ENCODE measurements around the gene ZNF335. TPM values are rescaled to one million over a fixed set of nuclear protein-coding genes. Genes with fewer than 3 reads are reported as not detected.

ZNF335 gene
- total and polyA plus RNA-seq, 2 of the 8 experiments (the other 6 are each of a cell fraction or from before 2014, with no cell fraction given) = 12.4 to 14.6 TPM

DNA sequence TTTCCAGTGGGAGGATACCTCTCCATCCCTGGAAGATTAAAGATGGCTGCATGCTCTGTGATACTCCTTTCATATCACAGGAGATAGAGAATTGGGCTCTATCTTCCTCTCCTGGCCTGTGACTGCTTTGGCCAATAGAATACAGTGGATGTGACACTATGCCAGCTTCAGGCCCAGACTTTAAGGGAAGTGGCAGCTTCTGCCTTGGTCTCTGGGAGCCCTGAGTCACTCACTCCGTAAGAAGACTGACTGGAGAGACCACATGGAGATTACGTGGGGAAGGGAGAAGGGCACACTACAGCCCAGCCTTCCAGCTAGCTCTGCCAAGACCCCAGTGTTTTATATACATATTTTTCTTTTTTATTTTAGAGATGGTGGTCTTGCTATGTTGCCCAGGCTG is 26.3 kb upstream of the ZNF335 start:
- Histone ChIP-seq H3K9me3 (ENCODE audit: insufficient read depth in 2 of 2, low read depth in 1 of 2, low read length in 1 of 2) (no peaks in the 10 kb centered on the region), H3K79me2 (ENCODE audit: control insufficient read depth in 1 of 2, insufficient read depth in 2 of 2, low read length in 2 of 2) (no peaks in the 10 kb centered on the region), H3K4me3 (ENCODE audit: extremely low read depth in 1 of 4, insufficient read depth in 2 of 4, low read depth in 3 of 4, low read length in 4 of 4) (no peak overlapping the region), H3K27ac (ENCODE audit: low read depth, low read length) (no peak overlapping the region), H2BK120ac (replicated peaks; ENCODE audit: low read depth, low read length) (no peak overlapping the region), H3K4me2 (ENCODE audit: insufficient read depth in 1 of 2, low read depth in 2 of 2, low read length in 2 of 2) (no peak overlapping the region), H3K79me1 (ENCODE audit: low read depth, low read length) (no peaks in the 10 kb centered on the region), H2BK5ac (ENCODE audit: low read depth, low read length) (no peak overlapping the region), H3K23ac (ENCODE audit: insufficient read length) (no peak overlapping the region), H3K56ac (replicated peaks; ENCODE audit: insufficient read length, low read depth, low read length) (no peak overlapping the region), H4K20me1 (replicated peaks in 1 of 2; ENCODE audit: control insufficient read depth in 1 of 2, insufficient read depth in 2 of 2, low read length in 2 of 2) (no peaks in the 10 kb centered on the region), H4K5ac (ENCODE audit: insufficient read length, low read depth, low read length) (no peak overlapping the region), H3K36me3 (ENCODE audit: control insufficient read depth in 2 of 4, insufficient read depth in 4 of 4, low read length in 3 of 4) (no peaks in the 10 kb centered on the region), H4K8ac (ENCODE audit: extremely low read depth, insufficient read depth, low read length) (no peak overlapping the region), H2AFZ (ENCODE audit: low read length) (no peak overlapping the region), H3K23me2 (ENCODE audit: low read depth, low read length) (no peaks in the 10 kb centered on the region), H3K4ac (replicated peaks; ENCODE audit: insufficient read length, low read depth, low read length) (no peak overlapping the region), H3K27me3 (replicated peaks in 1 of 4; ENCODE audit: control insufficient read depth in 3 of 4, extremely low read depth in 1 of 4, insufficient read depth in 3 of 4, low read length in 3 of 4) (no peaks in the 10 kb centered on the region), H3K9ac (replicated peaks in 1 of 4; ENCODE audit: extremely low read depth in 1 of 4, low read depth in 3 of 4, low read length in 3 of 4) (0 out of 7 replicates have a peak overlapping the region, but pooled peaks of 1 of the 4 experiments have one; percentile 15), H4K91ac (replicated peaks; ENCODE audit: insufficient read length, low read length) (no peak overlapping the region), H2AK5ac (ENCODE audit: low read depth, low read length) (no peak overlapping the region), H3K18ac (ENCODE audit: extremely low read depth, low read length) (no peak overlapping the region), H2BK15ac (ENCODE audit: low read length) (no peak overlapping the region), H2BK12ac (ENCODE audit: low read depth, low read length) (no peak overlapping the region), H3K4me1 (replicated peaks in 1 of 4; ENCODE audit: control insufficient read depth in 3 of 4, insufficient read depth in 4 of 4, low read length in 3 of 4) (peaks cover 0 to 13% (median 6%) of the 10 kb centered on the region in 4 experiments; a peak in 6 of 7 replicates), H3K14ac (ENCODE audit: insufficient read length) (no peak overlapping the region), H2BK20ac (ENCODE audit: low read length) (no peak overlapping the region)
- POLR2A ChIA-PET (ENCODE audit: partially characterized antibody) = no interaction called here
- 100% methylated on average over 1 of the region's 2 CpGs; no CpG with 5 or more reads in 1 of the 2 experiments for WGBS, 2 experiments (ENCODE audit: extremely low coverage in 1 of 2, insufficient coverage in 1 of 2, insufficient read length in 1 of 2, insufficient replicate concordance in 2 of 2, low coverage in 1 of 2, low lambda C conversion rate in 2 of 2, missing lambda C conversion rate in 1 of 2)
- CTCF ChIA-PET (ENCODE audit: partially characterized antibody) = interaction anchor here (1.1 to 14.5 kb wide), 4 partner anchors 11 to 451 kb away, joined by 3 to 114 read pairs (median 14); partner anchors contain the start of gene EPPIN
- FAIRE-seq (no peak), DNase-seq (ENCODE audit: low read depth in 1 of 2, low spot score in 2 of 2) (no peak)
- TF ChIP-seq, protein P1, sequence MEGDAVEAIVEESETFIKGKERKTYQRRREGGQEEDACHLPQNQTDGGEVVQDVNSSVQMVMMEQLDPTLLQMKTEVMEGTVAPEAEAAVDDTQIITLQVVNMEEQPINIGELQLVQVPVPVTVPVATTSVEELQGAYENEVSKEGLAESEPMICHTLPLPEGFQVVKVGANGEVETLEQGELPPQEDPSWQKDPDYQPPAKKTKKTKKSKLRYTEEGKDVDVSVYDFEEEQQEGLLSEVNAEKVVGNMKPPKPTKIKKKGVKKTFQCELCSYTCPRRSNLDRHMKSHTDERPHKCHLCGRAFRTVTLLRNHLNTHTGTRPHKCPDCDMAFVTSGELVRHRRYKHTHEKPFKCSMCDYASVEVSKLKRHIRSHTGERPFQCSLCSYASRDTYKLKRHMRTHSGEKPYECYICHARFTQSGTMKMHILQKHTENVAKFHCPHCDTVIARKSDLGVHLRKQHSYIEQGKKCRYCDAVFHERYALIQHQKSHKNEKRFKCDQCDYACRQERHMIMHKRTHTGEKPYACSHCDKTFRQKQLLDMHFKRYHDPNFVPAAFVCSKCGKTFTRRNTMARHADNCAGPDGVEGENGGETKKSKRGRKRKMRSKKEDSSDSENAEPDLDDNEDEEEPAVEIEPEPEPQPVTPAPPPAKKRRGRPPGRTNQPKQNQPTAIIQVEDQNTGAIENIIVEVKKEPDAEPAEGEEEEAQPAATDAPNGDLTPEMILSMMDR (IDR thresholded peaks at IDR 0.05; ENCODE audit: control extremely low read depth in 1 of 3, insufficient read depth in 1 of 3, low read depth in 1 of 3, low read length in 3 of 3) = no peak
- TF ChIP-seq SP1 (IDR thresholded peaks at IDR 0.05; ENCODE audit: low read depth, low read length) = no peak
- no peak for TF ChIP-seq RXRA (IDR thresholded peaks at IDR 0.05; ENCODE audit: insufficient read depth, low read depth, low read length)
- no peak for TF ChIP-seq CBX8 (IDR thresholded peaks at IDR 0.05; ENCODE audit: borderline replicate concordance, low read depth, low read length)
- no peak for TF ChIP-seq SIRT6 (IDR thresholded peaks at IDR 0.05; ENCODE audit: low read length)
- TF ChIP-seq POLR2A (IDR thresholded peaks at IDR 0.05; ENCODE audit: control extremely low read depth in 1 of 2, low read depth in 2 of 2, low read length in 2 of 2) = no peak
- TF ChIP-seq SRF (IDR thresholded peaks at IDR 0.05; ENCODE audit: low read depth, low read length) = no peak
- TF ChIP-seq JUN (IDR thresholded peaks at IDR 0.05; ENCODE audit: low read depth, low read length) = no peak
- TF ChIP-seq TCF12 (IDR thresholded peaks at IDR 0.05; ENCODE audit: low read depth, low read length) = no peak
- no peak for TF ChIP-seq KDM5A (IDR thresholded peaks at IDR 0.05; ENCODE audit: low read length)
- TF ChIP-seq YY1 (IDR thresholded peaks at IDR 0.05; ENCODE audit: low read depth, low read length) = no peak
- no peak for TF ChIP-seq POLR2AphosphoS5 (IDR thresholded peaks at IDR 0.05; ENCODE audit: low read depth, low read length)
- no peak for TF ChIP-seq ATF3 (IDR thresholded peaks at IDR 0.05; ENCODE audit: insufficient read depth, low read depth, low read length)

Measured in H1 (cell line).